Esophagus muscularis mucosa (tissue), 3 donors: ENCODE results near the gene PANX1.

Experiments used
- POLR2A ChIP-seq: fragments of 450-650 bp; IDR thresholded peaks from one replicate; pipeline ENCODE4 v1.6.1; 2017; ENCODE audit warnings: antibody characterized with exemption, moderate library complexity, mild to moderate bottlenecking, low read depth
- POLR2AphosphoS5 ChIP-seq, 2 donors: sonication (generic); formaldehyde crosslinking; IDR thresholded peaks; one replicate each; pipeline ENCODE4 v1.6.1; 2017; ENCODE audit warnings: antibody characterized with exemption in 2 of 2
- TF ChIP-seq, protein P1 (sequence below), 3 experiments: fragments of 200-600 bp in 2 of 3; fragments of 450-650 bp in 1 of 3; sonication (generic) in 2 of 3; IDR thresholded peaks; one replicate each; pipeline ENCODE4 v1.5.1; 2017 to 2019; ENCODE audit warnings: antibody characterized with exemption in 3 of 3, mild to moderate bottlenecking in 2 of 3, moderate library complexity in 1 of 3

DNA sequence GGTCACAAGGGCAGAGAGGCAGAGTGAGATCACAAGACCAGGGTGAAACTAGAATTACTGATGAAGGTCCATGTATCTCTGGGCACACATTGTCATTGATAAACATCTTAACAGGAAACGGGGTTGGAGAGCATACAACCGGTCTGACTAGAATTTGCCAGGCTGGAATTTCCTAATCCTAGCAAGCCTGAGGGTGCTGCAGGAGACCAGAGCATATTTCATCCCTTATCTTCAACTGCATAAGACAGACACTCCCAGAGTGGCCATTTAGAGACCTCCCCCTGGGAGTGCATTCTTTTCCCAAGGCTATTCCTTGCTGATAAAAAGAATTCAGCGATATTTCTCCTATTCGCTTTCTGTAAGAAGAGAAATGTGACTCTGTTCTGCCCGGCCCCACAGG, 91.1 kb downstream of the PANX1 start:
- TF ChIP-seq, protein P1, sequence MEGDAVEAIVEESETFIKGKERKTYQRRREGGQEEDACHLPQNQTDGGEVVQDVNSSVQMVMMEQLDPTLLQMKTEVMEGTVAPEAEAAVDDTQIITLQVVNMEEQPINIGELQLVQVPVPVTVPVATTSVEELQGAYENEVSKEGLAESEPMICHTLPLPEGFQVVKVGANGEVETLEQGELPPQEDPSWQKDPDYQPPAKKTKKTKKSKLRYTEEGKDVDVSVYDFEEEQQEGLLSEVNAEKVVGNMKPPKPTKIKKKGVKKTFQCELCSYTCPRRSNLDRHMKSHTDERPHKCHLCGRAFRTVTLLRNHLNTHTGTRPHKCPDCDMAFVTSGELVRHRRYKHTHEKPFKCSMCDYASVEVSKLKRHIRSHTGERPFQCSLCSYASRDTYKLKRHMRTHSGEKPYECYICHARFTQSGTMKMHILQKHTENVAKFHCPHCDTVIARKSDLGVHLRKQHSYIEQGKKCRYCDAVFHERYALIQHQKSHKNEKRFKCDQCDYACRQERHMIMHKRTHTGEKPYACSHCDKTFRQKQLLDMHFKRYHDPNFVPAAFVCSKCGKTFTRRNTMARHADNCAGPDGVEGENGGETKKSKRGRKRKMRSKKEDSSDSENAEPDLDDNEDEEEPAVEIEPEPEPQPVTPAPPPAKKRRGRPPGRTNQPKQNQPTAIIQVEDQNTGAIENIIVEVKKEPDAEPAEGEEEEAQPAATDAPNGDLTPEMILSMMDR (IDR thresholded peaks at IDR 0.05), result no peak
- no peak for TF ChIP-seq POLR2A
- no peak for TF ChIP-seq POLR2AphosphoS5 (IDR thresholded peaks at IDR 0.05)
